Activated CD4-positive, alpha-beta T cell treated with anti-CD3 and anti-CD28 coated beads, Interleukin-2, amount 50 U/mL, for 4 hours (primary cell): ENCODE data around the gene SGO1.

Experiments
- DNase-seq, 2 experiments: peaks; one replicate each; pipeline ENCODE4 v3.0.0-alpha.2; 2020

SGO1 gene

DNA sequence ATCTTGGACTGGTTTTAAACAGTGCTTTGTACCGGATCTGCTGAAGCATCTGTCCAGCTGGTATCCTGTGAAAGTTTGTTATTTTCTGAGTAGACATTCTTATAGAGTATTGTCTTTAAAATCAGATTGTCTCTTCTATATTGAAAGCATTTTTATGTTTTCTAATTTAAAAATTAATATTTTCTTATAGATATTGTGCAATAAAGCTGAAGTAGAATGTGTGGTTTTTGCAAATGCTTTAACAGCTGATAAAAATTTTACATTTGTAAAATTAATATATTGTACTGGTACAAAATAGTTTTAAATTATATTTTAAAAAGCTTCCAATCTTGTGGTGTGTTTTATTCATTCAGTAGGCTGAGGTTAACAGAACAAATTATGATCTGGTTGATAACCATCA, 31.9 kb downstream of the SGO1 start:
- DNase-seq, result no peak

DNA sequence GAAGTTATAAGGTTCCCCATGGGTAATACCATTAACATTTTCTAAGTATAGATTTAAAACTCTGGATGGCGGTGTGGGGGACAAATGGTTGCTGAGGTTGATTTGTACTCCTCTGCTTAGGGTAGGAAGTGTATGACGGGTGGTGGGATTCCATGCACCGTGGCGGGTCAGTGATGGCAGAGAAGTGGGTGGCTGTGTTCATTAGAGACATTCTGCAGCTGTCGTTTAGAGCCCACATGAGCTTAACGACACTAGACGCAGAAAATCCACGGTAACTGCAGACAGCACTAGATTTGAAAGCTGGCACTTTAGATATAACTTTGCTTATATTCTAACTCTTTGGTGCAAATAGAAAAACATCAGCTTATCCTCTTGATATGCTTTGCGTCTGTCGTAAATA, 37.5 kb downstream of the SGO1 start:
- DNase-seq, result no peak

DNA sequence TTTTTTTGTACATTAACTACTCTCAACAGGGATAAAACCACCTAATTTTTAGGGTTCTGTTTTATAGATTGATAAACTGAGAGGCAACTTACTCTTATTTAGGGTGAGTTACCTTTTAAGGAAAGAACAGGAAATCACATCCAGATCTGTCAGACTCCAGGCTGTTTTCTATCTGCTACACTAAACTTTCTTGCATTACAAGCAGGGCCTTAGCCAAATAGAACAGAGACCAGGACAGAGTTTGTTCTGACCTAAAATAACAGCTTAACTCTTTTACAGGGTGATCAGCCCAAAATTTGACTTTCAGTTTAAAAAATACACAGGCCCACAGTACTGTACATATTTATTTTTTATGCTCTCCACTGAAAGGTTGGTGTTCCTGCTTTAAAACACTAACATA, 38.6 kb downstream of the SGO1 start:
- no peak for DNase-seq

DNA sequence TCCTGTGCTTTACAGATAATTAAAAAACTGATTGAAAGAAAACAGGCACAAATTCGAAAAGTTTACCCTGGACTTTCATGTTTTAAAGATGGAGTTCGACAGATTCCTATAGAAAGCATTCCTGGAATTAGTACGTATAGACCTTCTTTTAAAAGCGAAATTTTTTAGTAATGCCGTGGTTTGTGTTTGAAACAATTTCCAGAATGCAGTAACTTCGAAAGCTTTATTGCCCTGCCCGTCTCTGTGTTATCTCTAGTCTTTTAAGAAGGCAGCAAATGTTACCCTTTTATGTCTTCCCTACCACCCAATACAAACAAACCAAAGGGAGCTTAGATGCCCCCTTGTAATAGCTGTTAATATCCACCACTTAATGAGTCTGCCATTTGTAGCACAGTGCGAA, 39.7 kb downstream of the SGO1 start:
- DNase-seq, result no peak

DNA sequence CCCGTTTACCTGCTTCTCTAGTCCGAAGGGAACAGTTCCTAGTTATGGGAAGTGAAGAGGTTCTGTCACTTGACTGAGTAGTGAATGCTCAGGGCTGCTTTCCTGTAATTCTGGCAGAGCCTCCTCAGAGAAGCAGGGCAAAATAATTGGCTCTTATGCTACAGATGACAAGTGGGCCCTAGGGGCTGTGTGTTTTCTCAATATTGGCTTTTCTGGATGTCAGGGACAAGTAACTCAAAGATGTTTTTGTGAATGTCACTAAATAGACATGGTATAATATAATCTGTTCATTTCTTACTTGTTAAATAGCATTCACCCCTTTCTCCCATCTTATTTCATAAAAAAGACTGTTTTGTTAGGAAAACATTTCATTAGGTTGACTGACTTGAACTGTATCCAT, 40.1 kb downstream of the SGO1 start:
- DNase-seq, result no peak

DNA sequence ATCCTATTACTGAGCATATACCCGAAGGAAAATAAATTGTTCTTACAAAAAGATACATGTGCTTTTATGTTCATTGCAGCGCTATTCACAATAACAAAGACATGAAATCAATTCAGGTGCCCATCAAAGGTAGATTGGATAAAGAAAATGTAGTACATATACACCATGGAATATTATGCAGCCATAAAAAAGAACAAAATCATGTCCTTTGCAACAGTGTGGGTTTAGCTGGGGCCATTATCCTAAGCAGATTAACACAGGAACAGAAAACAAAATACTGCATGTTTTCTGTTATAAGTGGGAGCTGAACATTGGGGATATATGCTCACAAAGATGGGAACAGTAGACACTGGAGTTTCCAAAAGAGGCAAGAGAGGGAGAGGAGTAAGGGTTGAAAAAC, 42.5 kb downstream of the SGO1 start:
- DNase-seq, result no peak

DNA sequence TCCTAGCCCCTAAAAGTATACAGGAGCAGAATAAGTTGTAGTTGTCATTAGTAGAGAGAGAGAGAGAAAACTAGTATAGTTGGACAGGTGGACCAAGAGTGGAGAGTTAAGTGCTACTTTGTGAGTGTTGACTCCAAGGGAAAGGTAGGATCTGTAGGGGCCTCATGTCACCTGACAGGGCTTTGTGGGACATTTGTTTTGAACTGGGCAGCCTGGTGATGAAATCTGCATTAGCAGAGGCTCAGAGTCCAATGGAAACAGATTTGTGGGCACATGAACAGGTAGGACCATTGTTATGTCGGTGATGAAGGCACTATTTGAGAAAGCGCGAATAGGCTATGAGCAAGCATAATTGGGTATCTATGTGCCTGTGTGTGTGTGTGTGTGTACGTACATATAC, 43.5 kb downstream of the SGO1 start:
- DNase-seq, result no peak

DNA sequence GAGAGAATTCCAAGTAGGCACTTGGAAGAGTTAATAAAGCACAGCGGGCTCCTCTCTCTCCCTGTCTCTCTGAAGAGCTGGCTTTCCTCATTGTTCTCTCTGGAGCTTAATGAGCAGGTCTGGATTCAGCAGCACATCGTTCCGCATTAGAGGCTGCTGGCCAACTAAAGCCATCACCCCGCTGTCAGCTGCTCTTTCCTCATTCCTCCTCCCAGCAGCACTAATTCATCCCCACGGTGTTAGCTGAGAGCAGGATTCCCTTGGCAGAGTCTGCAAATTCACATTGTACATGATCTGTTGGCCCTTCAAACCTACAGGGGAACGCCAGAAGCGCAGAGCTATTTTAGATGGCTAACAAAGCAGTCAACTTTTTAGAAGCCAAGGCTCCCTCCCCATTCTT, 44.2 kb downstream of the SGO1 start:
- no peak for DNase-seq

DNA sequence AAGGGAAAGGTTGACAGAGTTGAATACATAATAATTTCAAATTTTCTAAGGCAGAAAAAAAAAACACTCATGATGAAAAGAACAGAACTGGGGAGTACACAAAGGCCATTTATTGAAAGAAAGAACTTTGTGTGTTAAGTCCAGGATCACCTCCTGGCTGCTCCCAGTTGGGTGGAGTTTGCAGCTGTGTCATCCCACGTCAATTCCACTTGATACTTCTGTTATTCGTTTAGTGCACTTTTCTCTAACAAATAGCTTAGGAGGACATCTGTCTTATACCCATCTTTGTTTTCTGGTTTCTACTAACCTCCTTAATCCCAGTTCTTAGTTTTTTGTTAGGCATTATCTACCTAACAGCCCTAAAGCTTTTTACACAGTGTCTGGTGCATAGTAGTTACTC, 44.7 kb downstream of the SGO1 start:
- no peak for DNase-seq

DNA sequence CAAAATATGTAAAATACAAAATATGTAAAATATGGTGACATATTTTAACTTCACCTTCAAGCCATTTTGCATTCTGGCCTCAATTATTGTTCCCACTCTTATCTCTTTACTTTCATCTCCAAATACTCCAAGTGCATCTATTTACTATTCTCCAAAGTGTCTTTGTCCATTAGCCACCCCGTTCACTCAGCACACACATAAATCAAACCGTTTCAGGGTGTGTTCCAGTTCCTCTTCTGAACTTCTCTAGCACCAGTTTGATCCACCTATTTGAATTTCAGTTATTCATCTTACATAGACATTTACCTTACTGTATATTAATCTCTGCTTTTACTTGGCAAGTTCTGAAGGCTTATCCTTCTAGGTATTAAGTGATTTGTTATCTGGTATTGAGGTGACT, 45.1 kb downstream of the SGO1 start:
- DNase-seq, result no peak

DNA sequence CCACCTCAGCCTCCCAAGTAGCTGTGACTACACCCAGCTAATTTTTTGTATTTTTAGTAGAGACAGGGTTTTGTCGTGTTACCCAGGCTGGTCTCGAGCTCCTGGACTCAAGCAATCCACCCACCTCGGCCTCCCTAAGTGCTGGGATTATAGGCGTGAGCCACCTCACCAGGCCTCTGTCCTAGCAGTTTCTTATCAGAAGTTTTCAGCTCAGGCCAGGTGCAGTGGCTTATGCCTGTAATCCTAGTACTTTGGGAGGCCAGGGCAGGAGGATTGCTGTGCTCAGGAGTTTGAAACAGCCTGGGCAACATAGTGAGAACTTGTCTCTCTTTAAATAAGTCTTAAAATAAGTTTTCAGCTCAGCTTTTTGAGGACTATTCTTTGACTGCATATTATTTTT, 48.4 kb downstream of the SGO1 start:
- DNase-seq, result no peak

DNA sequence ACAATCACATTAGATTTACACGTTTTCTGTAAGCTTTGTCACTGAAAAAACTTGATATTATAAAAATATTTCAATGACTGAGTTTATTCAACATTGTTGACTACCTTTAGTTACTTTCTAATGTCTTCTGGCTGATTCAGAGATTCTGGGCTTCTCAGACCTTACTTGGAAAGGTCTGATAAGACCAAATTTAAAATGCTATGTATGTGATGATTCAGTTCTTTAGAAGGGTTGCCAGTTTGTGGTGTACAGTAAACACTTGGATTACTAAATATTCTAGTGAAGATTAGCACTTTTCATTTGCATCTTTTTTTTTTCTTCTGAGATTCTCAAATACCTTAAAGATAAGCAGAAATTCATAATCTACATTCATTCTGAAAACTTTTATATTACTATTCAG, 49.8 kb downstream of the SGO1 start:
- no peak for DNase-seq

DNA sequence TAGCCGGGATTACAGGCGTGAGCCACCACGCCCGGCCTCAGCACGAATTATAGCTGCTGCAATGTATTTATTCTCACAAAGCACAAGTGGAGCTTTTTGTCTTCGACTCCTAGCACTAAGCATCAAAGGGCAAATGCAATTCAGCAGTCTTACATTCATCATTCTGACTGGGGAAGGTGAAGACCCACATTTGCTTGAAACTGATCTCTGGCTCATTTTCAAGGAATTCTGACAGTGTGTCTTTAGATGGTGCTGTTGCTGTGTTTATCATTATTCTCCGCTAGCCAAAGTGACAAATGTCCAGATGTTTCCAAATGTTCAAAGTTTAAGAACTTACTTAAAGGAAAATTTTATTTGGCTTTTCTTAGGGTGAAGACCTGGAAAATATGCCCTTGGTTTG, 55.9 kb downstream of the SGO1 start:
- DNase-seq, result no peak

DNA sequence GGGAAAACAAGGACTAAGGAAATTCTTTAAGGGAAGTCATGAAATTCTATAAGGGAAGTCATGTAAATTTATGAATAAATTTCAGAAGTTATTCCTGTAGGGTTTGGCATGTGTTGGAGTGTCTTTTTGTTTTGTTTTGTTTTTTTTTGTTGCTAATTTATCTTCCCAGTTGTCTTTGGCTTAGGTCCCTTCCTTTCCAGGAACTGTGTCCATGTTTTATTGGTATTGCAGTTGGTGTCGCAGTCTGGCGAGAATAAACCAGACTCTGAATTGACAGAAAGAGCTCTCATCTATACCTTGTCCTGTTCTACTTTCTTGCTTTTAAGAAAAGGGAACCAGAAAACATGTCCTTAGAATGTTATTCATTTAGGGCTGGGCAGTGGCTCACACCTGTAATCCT, 57.6 kb downstream of the SGO1 start:
- no peak for DNase-seq

DNA sequence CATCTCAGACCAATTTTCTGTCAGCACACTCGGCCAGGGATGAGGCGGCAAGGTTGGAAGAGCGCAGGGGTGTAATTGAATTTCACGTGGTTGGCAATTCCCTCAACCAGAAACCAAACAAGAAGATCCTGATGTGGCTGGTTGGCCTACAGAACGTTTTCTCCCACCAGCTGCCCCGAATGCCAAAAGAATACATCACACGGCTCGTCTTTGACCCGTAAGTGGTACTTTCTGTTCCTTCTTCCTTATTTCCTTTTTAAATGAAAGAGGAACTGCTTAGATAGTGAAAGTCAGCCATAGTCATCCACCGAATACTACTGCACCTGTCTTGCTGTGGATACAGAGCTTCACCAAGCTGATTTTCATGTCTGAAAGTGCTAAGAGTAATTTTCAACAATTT, 60.1 kb downstream of the SGO1 start:
- no peak for DNase-seq

DNA sequence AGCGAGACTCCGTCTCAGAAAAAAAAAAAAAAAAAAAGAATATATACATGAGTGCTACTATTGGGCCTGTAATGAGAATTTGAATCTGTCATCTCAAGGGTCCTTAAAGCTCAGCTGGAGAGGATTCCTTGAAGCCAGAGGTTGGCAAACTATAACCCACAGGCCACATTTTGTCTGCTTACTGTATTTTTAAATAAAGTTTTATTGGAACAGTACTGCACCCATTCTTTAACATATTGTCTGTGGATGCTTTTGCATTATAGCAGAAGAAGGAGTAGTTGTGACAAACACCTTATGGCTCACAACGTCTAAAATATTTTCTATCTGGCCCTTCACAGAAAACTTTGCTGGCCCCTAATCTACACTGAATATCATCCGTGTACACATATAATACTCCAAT, 60.7 kb downstream of the SGO1 start:
- no peak for DNase-seq

DNA sequence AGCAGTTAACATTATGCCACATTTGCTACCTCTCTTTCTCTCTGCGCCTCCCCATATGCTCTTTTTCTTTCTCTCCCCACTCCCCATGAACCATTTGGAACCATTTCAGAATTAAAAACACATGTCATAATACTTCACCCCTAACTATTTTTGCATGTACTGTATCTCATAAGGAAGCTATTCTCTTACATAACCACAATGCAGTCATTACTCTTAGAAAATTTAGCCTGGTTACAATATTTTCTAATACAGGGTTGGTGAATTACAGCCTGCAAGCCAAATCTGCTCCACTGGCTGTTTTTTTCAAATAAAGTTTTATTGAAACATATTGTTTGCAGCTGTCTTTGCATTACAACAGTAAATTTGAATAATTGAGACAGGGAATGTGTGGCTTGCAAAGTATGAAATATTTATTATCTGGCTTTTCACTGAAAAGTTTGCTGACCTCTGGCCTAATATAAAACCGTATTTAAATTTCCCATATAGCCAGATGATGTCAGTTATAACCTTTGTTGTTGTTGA, 62.8 kb downstream of the SGO1 start:
- DNase-seq, result no peak

DNA sequence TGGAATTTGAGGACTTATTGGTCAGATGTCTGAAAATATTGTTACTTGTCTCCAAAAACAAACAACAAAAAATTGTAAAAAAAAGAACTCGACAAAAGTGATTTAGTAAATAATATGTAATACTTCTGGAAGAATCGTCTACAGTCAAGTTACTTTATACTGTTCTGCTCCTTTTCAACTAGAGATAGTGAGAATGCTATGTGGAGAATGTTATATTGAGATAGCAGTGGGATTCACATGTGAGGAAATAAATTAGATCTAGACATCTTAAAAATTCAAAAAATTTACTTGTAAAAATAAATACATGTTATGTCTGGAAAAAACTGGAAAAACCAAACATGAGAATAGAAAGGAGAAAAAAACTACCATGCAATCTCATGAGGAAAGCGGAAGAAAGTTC, 64.9 kb downstream of the SGO1 start:
- DNase-seq, result no peak
